GM13976 (cell line): ENCODE results near the gene PRDM5.

Experiments used
- DNase-seq: peaks from one replicate; pipeline ENCODE4 v3.0.0; 2012; ENCODE audit warnings: low spot score
- CTCF ChIP-seq: IDR thresholded peaks from 2 replicates; pipeline ENCODE4 v1.5.1; 2012; ENCODE audit warnings: borderline replicate concordance, mild to moderate bottlenecking; ENCODE audit not compliant: insufficient read depth; ENCODE audit errors: extremely low read depth, missing control alignments, control extremely low read depth
- in situ Hi-C: fragments of 300-500 bp; cut with MboI; formaldehyde crosslinking; loops from one replicate; pipeline ENCODE4 v1.12.0; 2022; ENCODE audit warnings: low sequenced_read_pairs, mixed read lengths, inconsistent platforms; ENCODE audit not compliant: unreplicated experiment

Gene PRDM5

GRCh38 chr4:120918092-120918491 is 4.4 kb downstream of the PRDM5 start:
- no peak for TF ChIP-seq CTCF
- in situ Hi-C loops = no loop called here
- DNase-seq = no peak

DNA sequence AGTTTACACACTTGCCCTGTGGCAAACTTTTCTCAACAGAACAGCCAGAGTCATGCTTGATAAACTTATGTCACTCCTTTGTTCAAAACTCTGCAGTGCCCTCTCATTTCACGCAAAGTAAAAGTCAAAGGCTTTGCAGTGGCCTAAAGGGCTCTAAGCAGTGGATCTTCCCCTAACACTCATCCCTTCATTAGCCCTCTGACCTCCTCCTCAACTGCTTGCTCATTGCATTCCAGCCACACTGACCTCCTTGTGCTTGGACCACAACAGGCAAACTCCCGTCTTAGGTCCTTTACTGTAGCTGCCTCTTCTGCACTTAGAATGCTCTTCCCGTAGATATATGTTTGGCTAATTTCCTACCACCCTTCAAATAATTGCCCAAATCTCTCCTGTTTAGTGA is 5.6 kb downstream of the PRDM5 start:
- no peak for DNase-seq
- in situ Hi-C loops = no loop called here
- TF ChIP-seq CTCF = no peak

DNA sequence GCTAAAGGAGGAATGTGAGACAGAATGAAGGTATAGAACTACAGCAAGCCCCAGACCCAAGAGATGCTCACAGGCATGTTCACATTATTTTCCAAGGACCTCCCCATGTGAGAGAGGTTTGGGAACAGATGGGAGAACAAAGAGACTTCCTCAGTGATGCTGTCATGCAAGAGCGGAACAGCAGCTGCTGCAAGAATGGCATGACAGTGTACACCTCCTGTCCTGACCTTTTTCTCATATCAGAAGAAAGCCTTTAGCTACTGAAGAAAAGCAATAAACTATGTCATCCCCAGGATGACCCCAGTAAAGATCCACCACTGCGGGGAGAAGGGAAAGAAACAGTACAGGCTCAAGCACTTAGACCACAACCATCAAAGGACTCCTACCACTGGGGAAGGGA is 7.2 kb downstream of the PRDM5 start:
- in situ Hi-C loops = no loop called here
- DNase-seq = no peak
- TF ChIP-seq CTCF = no peak

DNA sequence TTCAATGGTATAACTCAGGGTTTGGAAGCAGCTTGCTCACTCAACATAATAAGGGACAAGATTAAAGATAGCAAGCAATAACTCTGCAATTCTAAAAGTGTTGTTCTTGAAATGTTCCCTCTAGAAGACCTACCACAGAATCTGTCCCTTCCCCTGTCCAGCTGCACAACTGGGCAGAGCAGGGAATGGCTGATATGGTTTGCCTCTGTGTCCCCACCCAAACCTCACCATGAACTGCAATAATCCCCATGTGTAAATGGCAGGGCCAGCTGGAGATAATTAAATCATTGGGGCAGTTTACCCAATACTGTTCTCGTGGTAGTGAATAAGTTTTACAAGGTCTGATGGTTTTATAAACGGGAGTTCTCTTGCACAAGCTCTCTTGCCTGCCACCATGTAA is 19.1 kb downstream of the PRDM5 start:
- DNase-seq = no peak
- in situ Hi-C loops = no loop called here
- TF ChIP-seq CTCF = no peak

GRCh38 chr4:120902925-120903324 is 19.6 kb downstream of the PRDM5 start:
- in situ Hi-C loops = no loop called here
- no peak for DNase-seq
- no peak for TF ChIP-seq CTCF

- in situ Hi-C loops = no loop called here
- no peak for TF ChIP-seq CTCF
- DNase-seq = no peak
These were observed 20.8 kb downstream of the PRDM5 start for GRCh38 chr4:120901731-120902130.
